Panc1 (cell line): ENCODE data around the gene ANTXR1. TPM values are rescaled to one million over a fixed set of nuclear protein-coding genes. Genes with fewer than 3 reads are reported as not detected.

Experiments used
- ATAC-seq: fragments of 200-7000 bp; cut with Tn5 transposase; 2 replicates; pipeline ENCODE4 v1.9.1; 2020; ENCODE audit warnings: mild to moderate bottlenecking, moderate library complexity
- BruUV-seq: library from RNA; stranded (reverse); fragments of 400-500 nt; replicated peaks from 2 replicates; lab custom pipeline; 2021; lab: Mats Ljungman, UMichigan
- CTCF ChIA-PET: fragments of 300-600 bp; sonication (Branson Sonifier 250); formaldehyde crosslinking; loops from one replicate; lab custom pipeline; 2022; ENCODE audit warnings: antibody characterized with exemption; lab: Charles Lee
- POLR2A ChIA-PET: fragments of 300-600 bp; sonication (Branson Sonifier 250); formaldehyde crosslinking; loops from one replicate; lab custom pipeline; 2022; ENCODE audit warnings: antibody characterized with exemption; lab: Charles Lee
- DNase-seq: peaks from one replicate; pipeline ENCODE4 v3.0.0-alpha.2; 2010; ENCODE audit warnings: low read depth, low spot score
- H3K27ac ChIP-seq: 2 replicates; pipeline ENCODE4 v1.5.1; 2011; ENCODE audit warnings: mild to moderate bottlenecking, low read length, inconsistent platforms
- H3K27me3 ChIP-seq: fragments of 200-500 bp; sonication (Bioruptor generic); 2 replicates; pipeline ENCODE4 v1.6.0; 2014; ENCODE audit warnings: low read length, inconsistent platforms; ENCODE audit not compliant: control insufficient read depth, insufficient read depth
- H3K36me3 ChIP-seq: fragments of 200-500 bp; sonication (Bioruptor generic); 2 replicates; pipeline ENCODE4 v1.5.1; 2014; ENCODE audit warnings: inconsistent platforms, mild to moderate bottlenecking, low read length, moderate library complexity; ENCODE audit not compliant: control insufficient read depth, insufficient read depth
- H3K4me1 ChIP-seq: 2 replicates; pipeline ENCODE4 v1.5.1; 2011; ENCODE audit warnings: inconsistent platforms, mild to moderate bottlenecking, low read length, moderate library complexity; ENCODE audit not compliant: control insufficient read depth, insufficient read depth
- H3K4me3 ChIP-seq, 2 experiments: 2 replicates each; pipeline ENCODE4 v1.5.1; 2011 to 2012; ENCODE audit warnings: low read depth in 2 of 2, low read length in 2 of 2, mild to moderate bottlenecking in 2 of 2, inconsistent platforms in 1 of 2, moderate library complexity in 1 of 2
- H3K9me3 ChIP-seq: fragments of 200-500 bp; sonication (Bioruptor generic); 2 replicates; pipeline ENCODE4 v1.5.1; 2014; ENCODE audit warnings: low read depth, mild to moderate bottlenecking, inconsistent platforms, low read length, moderate library complexity; ENCODE audit not compliant: control insufficient read depth, insufficient read depth
- CTCF ChIP-seq: fragments of 450-650 bp; IDR thresholded peaks from 2 replicates; pipeline ENCODE4 v1.5.1; 2017; ENCODE audit warnings: mild to moderate bottlenecking
- POLR2AphosphoS5 ChIP-seq: IDR thresholded peaks from 2 replicates; pipeline ENCODE4 v1.6.1; 2012; ENCODE audit warnings: mild to moderate bottlenecking, low read depth, low read length, moderate library complexity
- REST ChIP-seq, 2 experiments: IDR thresholded peaks; 2 replicates each; pipeline ENCODE4 v1.6.1; 2011 to 2012; ENCODE audit warnings: low read depth in 2 of 2, control low read depth in 1 of 2, low read length in 1 of 2, mild to moderate bottlenecking in 1 of 2, moderate library complexity in 1 of 2; ENCODE audit not compliant: insufficient read depth in 1 of 2
- SIN3A ChIP-seq: IDR thresholded peaks from 2 replicates; pipeline ENCODE4 v1.6.1; 2012; ENCODE audit warnings: low read depth, mild to moderate bottlenecking, low read length, moderate library complexity, borderline replicate concordance; ENCODE audit not compliant: insufficient read depth
- TCF7L2 ChIP-seq: IDR thresholded peaks from 2 replicates; pipeline ENCODE4 v1.6.1; 2011; ENCODE audit warnings: mild to moderate bottlenecking, low read depth, low read length, inconsistent platforms
- in situ Hi-C: cut with HindIII; loops from 2 replicates; pipeline ENCODE4 v1.10.0; 2016; ENCODE audit warnings: low sequenced_read_pairs, low pct_unique_long_range_greater_than_20kb
- intact Hi-C: fragments of 100-400 bp; cut with micrococcal nuclease; formaldehyde crosslinking; loops from one replicate; pipeline ENCODE4 v1.10.0; 2022; ENCODE audit not compliant: unreplicated experiment
- total RNA-seq: library from RNA; stranded (reverse); gene quantifications from one replicate; pipeline ENCODE4 v1.2.1, GENCODE V29; 2021; ENCODE audit not compliant: unreplicated experiment

ANTXR1 gene
- total RNA-seq, 1 experiment from 2014 or later, result 132 TPM

- Histone ChIP-seq H3K9me3 (peaks cover 10% of the 10 kb centered on the region; the same call in 1 of the 2 replicates), H3K27ac (peak overlapping the region; percentile 8; the same call in 1 of the 2 replicates), H3K27me3 (no peaks in the 10 kb centered on the region), H3K4me3 (no peak overlapping the region), H3K36me3 (no peaks in the 10 kb centered on the region), H3K4me1 (no peaks in the 10 kb centered on the region)
- DNase-seq (no peak), ATAC-seq (no peak)
- in situ Hi-C loops, result no loop called here
- intact Hi-C loops, result no loop called here
- no TSS peak for BruUV-seq
- ChIA-PET POLR2A (no interaction called here), CTCF (interaction anchor here (0.6 kb wide), 1 partner anchor 249 kb away, joined by 3 read pairs; no protein-coding TSS in a partner anchor)
- no peak for TF ChIP-seq POLR2AphosphoS5
- TF ChIP-seq SIN3A, result no peak
- TF ChIP-seq REST (IDR thresholded peaks at IDR 0.05; ENCODE audit: insufficient read depth in 1 of 2, low read depth in 2 of 2, low read length in 1 of 2), result no peak
- no peak for TF ChIP-seq CTCF
- TF ChIP-seq TCF7L2, result no peak
Observed at GRCh38 chr2:69260666-69261065, 247.7 kb downstream of the ANTXR1 start.

GRCh38 chr2:69269330-69269729 lies 256.4 kb downstream of the ANTXR1 start:
- ChIA-PET CTCF (no interaction called here), POLR2A (no interaction called here)
- in situ Hi-C loops, result no loop called here
- TF ChIP-seq TCF7L2 (no peak), CTCF (no peak), REST (IDR thresholded peaks at IDR 0.05; ENCODE audit: insufficient read depth in 1 of 2, low read depth in 2 of 2, low read length in 1 of 2) (no peak), SIN3A (no peak), POLR2AphosphoS5 (no peak)
- Histone ChIP-seq H3K9me3 (no peaks in the 10 kb centered on the region), H3K27me3 (no peaks in the 10 kb centered on the region), H3K27ac (no peak overlapping the region), H3K4me1 (no peaks in the 10 kb centered on the region), H3K36me3 (no peaks in the 10 kb centered on the region), H3K4me3 (no peak overlapping the region)
- BruUV-seq, result no TSS peak
- DNase-seq, result no peak
- intact Hi-C loops, result no loop called here
- ATAC-seq, result no peak
